Lung (tissue), 12 donors: ENCODE results near the gene SPNS2. TPM values are rescaled to one million over a fixed set of nuclear protein-coding genes. Genes with fewer than 3 reads are reported as not detected.

ENCODE experiments used
- ATAC-seq: fragments of 200-7000 bp; cut with Tn5 transposase; one replicate; pipeline ENCODE4 v1.9.1; 2020; ENCODE audit warnings: moderate number of reproducible peaks; ENCODE audit not compliant: insufficient read depth, low FRiP score
- DNase-seq, 3 donors: peaks; one replicate each; pipeline ENCODE4 v3.0.0-alpha.2; 2013 to 2017
- H3K27ac ChIP-seq, 2 donors: one replicate each; pipeline ENCODE4 v1.5.1; 2013; ENCODE audit warnings: mild to moderate bottlenecking in 2 of 2, moderate library complexity in 2 of 2, control low read depth in 1 of 2, inconsistent platforms in 1 of 2, low read depth in 1 of 2, low read length in 1 of 2
- H3K27me3 ChIP-seq, 3 donors: one replicate each; pipeline ENCODE4 v1.5.1; 2013; ENCODE audit warnings: low read length in 2 of 3; ENCODE audit not compliant: control insufficient read depth in 3 of 3, insufficient read depth in 3 of 3
- H3K36me3 ChIP-seq, 4 donors: one replicate each; pipeline ENCODE4 v1.5.1; 2013; ENCODE audit warnings: low read length in 4 of 4, mild to moderate bottlenecking in 1 of 4, moderate library complexity in 1 of 4; ENCODE audit not compliant: control insufficient read depth in 4 of 4, insufficient read depth in 4 of 4
- H3K4me1 ChIP-seq, 5 donors: one replicate each; pipeline ENCODE4 v1.5.1; 2013; ENCODE audit warnings: low read length in 5 of 5, mild to moderate bottlenecking in 2 of 5, moderate library complexity in 1 of 5; ENCODE audit not compliant: control insufficient read depth in 5 of 5, insufficient read depth in 5 of 5
- H3K4me3 ChIP-seq: one replicate; pipeline ENCODE4 v1.5.1; 2013; ENCODE audit warnings: mild to moderate bottlenecking, control low read depth, moderate library complexity
- H3K9ac ChIP-seq, 2 donors: one replicate each; pipeline ENCODE4 v1.5.1; 2013; ENCODE audit warnings: low read length in 2 of 2, control low read depth in 1 of 2; ENCODE audit not compliant: insufficient read depth in 1 of 2
- H3K9me3 ChIP-seq, 4 donors: one replicate each; pipeline ENCODE4 v1.5.1; 2013; ENCODE audit warnings: low read length in 3 of 4, mild to moderate bottlenecking in 1 of 4, moderate library complexity in 1 of 4; ENCODE audit not compliant: control insufficient read depth in 4 of 4, insufficient read depth in 3 of 4
- CTCF ChIP-seq: IDR thresholded peaks from 2 replicates; pipeline ENCODE4 v1.5.1; 2012; ENCODE audit warnings: mild to moderate bottlenecking; ENCODE audit errors: control extremely low read depth, extremely low read depth
- WGBS, 2 donors: extraction: QIAGEN DNeasy Blood & Tissue Kit; methylation state at CpG; one replicate each; pipeline ENCODE4 v1.1.7; 2013; 5-methylcytosine and 5-hydroxymethylcytosine counted together
- polyA plus RNA-seq, 2 donors: library from polyadenylated mRNA; stranded (reverse); fragments of 200-250 nt; gene quantifications; one replicate each; pipeline ENCODE4 v1.2.1, GENCODE V29; 2013
- total RNA-seq, 2 donors: library from RNA; depleted of rRNA in 1 of 2; stranded (reverse); fragments of >200 nt in 1 of 2; gene quantifications; one replicate each; pipeline ENCODE4 v1.2.1, GENCODE V29; 2014 to 2021
- donor health status: control.
- donor health status: control.
- donor health status: Bipolar disorder and iron deficiency.
- donor health status: healthy.
- donor health status: DM: yes; HTN: yes; CAD: no.

SPNS2 gene
- total and polyA plus RNA-seq, 4 donors = 26.8 to 60.1 (median 42.5) TPM

GRCh38 chr17:4501295-4501949 is 2.7 kb downstream of the SPNS2 start:
- Histone ChIP-seq H3K9me3 (no peaks in the 10 kb centered on the region), H3K9ac (no peak overlapping the region), H3K4me3 (no peak overlapping the region), H3K27ac (peak overlapping the region in 1 of 2 donors; percentile 64), H3K4me1 (peaks cover 0 to 36% (median 16%) of the 10 kb centered on the region in 5 donors), H3K27me3 (peaks cover 0 to 21% (median 14%) of the 10 kb centered on the region in 3 donors), H3K36me3 (no peaks in the 10 kb centered on the region)
- TF ChIP-seq CTCF = no peak
- no peak for ATAC-seq
- 3 to 14% methylated on average over 3 of the region's 3 CpGs for WGBS, 2 donors
- peak in 2 of 3 donors; percentile 42 to 54 for DNase-seq

- no peak for DNase-seq
- no peak for TF ChIP-seq CTCF
Measured at GRCh38 chr17:4502466-4503154, 3.9 kb downstream of the SPNS2 start.

GRCh38 chr17:4503283-4504025 is 4.8 kb downstream of the SPNS2 start:
- Histone ChIP-seq H3K4me3 (no peak overlapping the region), H3K27me3 (peaks cover 0 to 19% (median 14%) of the 10 kb centered on the region in 3 donors), H3K9me3 (no peaks in the 10 kb centered on the region), H3K27ac (peak overlapping the region in 1 of 2 donors; percentile 34), H3K36me3 (no peaks in the 10 kb centered on the region), H3K9ac (no peak overlapping the region), H3K4me1 (peaks cover 0 to 50% (median 20%) of the 10 kb centered on the region in 5 donors)
- DNase-seq = no peak
- ATAC-seq = no peak
- no peak for TF ChIP-seq CTCF
- WGBS, 2 donors = 72 to 74% methylated on average over 4 of the region's 4 CpGs

More at GRCh38 chr17:4502466-4503154, 3.9 kb downstream of the SPNS2 start:
- peaks cover 0 to 45% (median 20%) of the 10 kb centered on the region in 5 donors for H3K4me1 ChIP-seq
- WGBS, 2 donors = 56 to 73% methylated on average over 18 of the region's 18 CpGs
- H3K27me3 ChIP-seq = peaks cover 0 to 21% (median 14%) of the 10 kb centered on the region in 3 donors
- H3K27ac ChIP-seq = peak overlapping the region in 1 of 2 donors; percentile 11
- H3K4me3 ChIP-seq = no peak overlapping the region
- no peak for ATAC-seq
- H3K36me3 ChIP-seq = no peaks in the 10 kb centered on the region
- H3K9me3 ChIP-seq = no peaks in the 10 kb centered on the region
- H3K9ac ChIP-seq = no peak overlapping the region
